ENCODE measurements around the gene YY1.

DNA sequence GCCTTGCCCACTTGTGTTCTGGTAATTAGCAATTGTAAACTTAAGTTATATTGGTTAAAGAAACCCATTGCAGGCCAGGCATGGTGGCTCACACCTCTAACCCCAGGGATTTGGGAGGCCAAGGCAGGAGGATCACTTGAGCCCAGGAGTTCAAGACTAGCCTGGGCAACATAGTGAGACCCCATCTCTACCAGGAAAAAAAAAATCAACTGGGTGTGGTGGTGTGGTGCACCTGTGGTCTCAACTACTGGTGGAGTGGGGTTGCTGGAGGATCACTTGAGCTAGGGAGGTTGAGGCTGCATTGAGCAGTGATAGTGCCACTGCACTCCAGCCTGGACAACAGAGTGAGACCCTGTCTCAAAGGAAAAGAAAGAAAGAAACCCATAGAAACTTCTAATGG is 13.7 kb downstream of the YY1 start:
- TF ChIP-seq CTCF (IDR thresholded peaks at IDR 0.05; ENCODE audit: low read depth, low read length, poor library complexity, severe bottlenecking) (no peak), EZH2phosphoT487 (IDR thresholded peaks at IDR 0.05; ENCODE audit: borderline replicate concordance, low read length) (no peak)

Measured in DOHH2 (cell line).